Testis (tissue), 2 donors: ENCODE data around the gene BAIAP2L1.

Experiments used
- CTCF ChIP-seq, 3 experiments: fragments of 450-650 bp in 2 of 3; fragments of 200-600 bp in 1 of 3; sonication (generic) in 1 of 3; IDR thresholded peaks; one replicate each; pipeline ENCODE4 v1.5.1; 2016 to 2019; ENCODE audit warnings: antibody characterized with exemption in 3 of 3, mild to moderate bottlenecking in 2 of 3, moderate library complexity in 1 of 3
- POLR2A ChIP-seq: fragments of 450-650 bp; IDR thresholded peaks from one replicate; pipeline ENCODE4 v1.6.1; 2017; ENCODE audit warnings: antibody characterized with exemption, mild to moderate bottlenecking, moderate library complexity

- no peak for TF ChIP-seq CTCF (IDR thresholded peaks at IDR 0.05)
- no peak for TF ChIP-seq POLR2A
These were observed 22.6 kb downstream of the BAIAP2L1 start for GRCh38 chr7:98378210-98378819.
